HepG2 (cell line): ENCODE data around the gene PRKN. TPM values are rescaled to one million over a fixed set of nuclear protein-coding genes. Genes with fewer than 3 reads are reported as not detected.

Experiments
- ATAC-seq: fragments of 200-7000 bp; cut with Tn5 transposase; 3 replicates; pipeline ENCODE4 v1.9.1; 2020; ENCODE audit warnings: mild to moderate bottlenecking, moderate library complexity
- BruUV-seq: library from RNA; stranded (reverse); fragments of 400-500 nt; replicated peaks from 2 replicates; lab custom pipeline; 2021; lab: Mats Ljungman, UMichigan
- CTCF ChIA-PET: fragments of 300-600 bp; formaldehyde crosslinking; extraction: SDS; loops from one replicate; lab custom pipeline; 2021; ENCODE audit warnings: low total read pairs, inconsistent platforms, low intra/inter-chr PET ratio; lab: Yijun Ruan, JAX
- POLR2A ChIA-PET: fragments of 350-600 bp; sonication (Branson Sonifier 250); formaldehyde crosslinking; loops from one replicate; lab custom pipeline; 2020; ENCODE audit warnings: antibody characterized with exemption, inconsistent platforms; lab: Yijun Ruan, JAX
- DNase-seq: peaks from one replicate; pipeline ENCODE4 v3.0.0-alpha.2; 2015; ENCODE audit warnings: low spot score
- FAIRE-seq: peaks from 3 replicates; lab custom pipeline; 2011; peaks lifted over from hg19 to GRCh38; lab: Jason Lieb, UNC
- H2AFZ ChIP-seq: one replicate; pipeline ENCODE4 v1.6.1; 2011; ENCODE audit warnings: low read length, inconsistent platforms
- H3K27ac ChIP-seq: fragments of 300-600 bp; 3 replicates; pipeline ENCODE4 v1.8.0; 2011; ENCODE audit warnings: mixed run types, mild to moderate bottlenecking, mixed read lengths, low read length, inconsistent platforms; ENCODE audit not compliant: insufficient read depth; ENCODE audit errors: extremely low read length
- H3K27me3 ChIP-seq, 2 experiments: fragments of 200-600 bp in 1 of 2; 2 replicates in 1 of 2; 3 replicates in 1 of 2; pipeline versions ENCODE4 v1.6.0 to v1.8.0; 2011; ENCODE audit warnings: low read length in 2 of 2, mild to moderate bottlenecking in 2 of 2, moderate library complexity in 2 of 2, inconsistent platforms in 1 of 2; ENCODE audit not compliant: insufficient read depth in 2 of 2, control insufficient read depth in 1 of 2
- H3K36me3 ChIP-seq, 2 experiments: fragments of 200-600 bp in 1 of 2; replicated peaks in 1 of 2; 2 replicates in 1 of 2; 3 replicates in 1 of 2; pipeline versions ENCODE4 v1.5.1 to v1.8.0; 2011; ENCODE audit warnings: low read length in 2 of 2, inconsistent platforms in 1 of 2; ENCODE audit not compliant: insufficient read depth in 2 of 2, control insufficient read depth in 1 of 2
- H3K4me1 ChIP-seq: 2 replicates; pipeline ENCODE4 v1.5.1; 2012; ENCODE audit warnings: low read length, inconsistent platforms; ENCODE audit not compliant: insufficient read depth
- H3K4me2 ChIP-seq: 2 replicates; pipeline ENCODE4 v1.6.0; 2011; ENCODE audit warnings: low read depth, low read length, inconsistent platforms
- H3K4me3 ChIP-seq, 3 experiments: fragments of 200-600 bp in 1 of 3; sonication (generic), shearing (Covaris generic) in 1 of 3; replicated peaks in 1 of 3; 2 replicates each; pipeline ENCODE4 v1.5.1; 2011 to 2016; ENCODE audit warnings: low read length in 3 of 3, inconsistent platforms in 2 of 3, low read depth in 2 of 3, mild to moderate bottlenecking in 2 of 3, control low read depth in 1 of 3, mixed read lengths in 1 of 3; ENCODE audit not compliant: insufficient read depth in 1 of 3
- H3K79me2 ChIP-seq: one replicate; pipeline ENCODE4 v1.6.1; 2011; ENCODE audit warnings: low read length, inconsistent platforms; ENCODE audit not compliant: insufficient read depth
- H3K9ac ChIP-seq: 2 replicates; pipeline ENCODE4 v1.6.0; 2011; ENCODE audit warnings: mild to moderate bottlenecking, low read depth, low read length, inconsistent platforms; ENCODE audit not compliant: insufficient read depth
- H3K9me3 ChIP-seq: 2 replicates; pipeline ENCODE4 v1.5.1; 2012; ENCODE audit warnings: mild to moderate bottlenecking, low read length
- H4K20me1 ChIP-seq: 2 replicates; pipeline ENCODE4 v1.6.0; 2011; ENCODE audit warnings: inconsistent platforms, mild to moderate bottlenecking, low read length, moderate library complexity; ENCODE audit not compliant: insufficient read depth
- CCAR2 ChIP-seq: fragments of 200-400 bp; formaldehyde crosslinking; optimal IDR thresholded peaks from 2 replicates; pipeline ENCODE3; 2018; ENCODE audit warnings: low read depth, mild to moderate bottlenecking, low read length, moderate library complexity
- GATAD1 ChIP-seq: IDR thresholded peaks from 2 replicates; pipeline ENCODE4 v1.6.1; 2016; ENCODE audit warnings: missing genetic modification reagents, missing compliant biosample characterization
- MED8 ChIP-seq: sonication (generic); formaldehyde crosslinking; IDR thresholded peaks from 2 replicates; pipeline ENCODE4 v1.8.1; 2023; ENCODE audit warnings: mild to moderate bottlenecking, missing genetic modification reagents; ENCODE audit not compliant: insufficient replicate concordance
- TEAD2 ChIP-seq: sonication (generic); formaldehyde crosslinking; IDR thresholded peaks from 2 replicates; pipeline ENCODE4 v1.9.0; 2021; ENCODE audit warnings: missing genetic modification reagents
- ZKSCAN8 ChIP-seq: IDR thresholded peaks from 2 replicates; pipeline ENCODE4 v1.6.1; 2016; ENCODE audit warnings: borderline replicate concordance, missing genetic modification reagents, missing compliant biosample characterization
- ZNF282 ChIP-seq: fragments of 450-650 bp; IDR thresholded peaks from 2 replicates; pipeline ENCODE4 v1.6.1; 2018; ENCODE audit not compliant: partially characterized antibody
- ZNF746 ChIP-seq: sonication (generic); formaldehyde crosslinking; IDR thresholded peaks from 2 replicates; pipeline ENCODE4 v1.8.0; 2022; ENCODE audit warnings: mild to moderate bottlenecking, missing genetic modification reagents
- ZNF776 ChIP-seq: sonication (generic); formaldehyde crosslinking; IDR thresholded peaks from 2 replicates; pipeline ENCODE4 v1.4.0; 2020; ENCODE audit warnings: mild to moderate bottlenecking, missing genetic modification reagents
- WGBS: methylation state at CpG from one replicate; pipeline ENCODE4 v1.1.6; 2017; ENCODE audit warnings: low lambda C conversion rate; 5-methylcytosine and 5-hydroxymethylcytosine counted together
- in situ Hi-C: cut with HindIII; loops from 2 replicates; pipeline ENCODE4 v1.10.0; 2017; ENCODE audit warnings: low pct_unique_long_range_greater_than_20kb; ENCODE audit not compliant: extremely low pct_ligation_motif_present
- intact Hi-C: fragments of 100-400 bp; cut with micrococcal nuclease; formaldehyde crosslinking; loops from one replicate; pipeline ENCODE4 v1.10.0; 2022; ENCODE audit not compliant: unreplicated experiment
- polyA plus RNA-seq, 8 experiments: library from polyadenylated mRNA; depleted of rRNA in 3 of 8; stranded (reverse) in 7 of 8; unstranded in 1 of 8; fragments of >200 nt; fragmentation: Illumina TruSeq in 4 of 8; extraction: Trizol in 4 of 8; gene quantifications; 2 replicates each; pipeline versions ENCODE4 v1.2.1 to v1.2.3, GENCODE V29; 2011 to 2016; ENCODE audit warnings: low read depth in 4 of 8, missing spikeins in 1 of 8, mixed read lengths in 1 of 8; ENCODE audit not compliant: insufficient read depth in 1 of 8
- total RNA-seq, 5 experiments: library from RNA; depleted of rRNA; stranded (reverse); fragments of >200 nt; fragmentation: Illumina TruSeq; extraction: Trizol; gene quantifications; 2 replicates each; pipeline ENCODE4 v1.2.3, GENCODE V29; 2016; ENCODE audit warnings: low read depth in 1 of 5

PRKN gene
- total and polyA plus RNA-seq, 2 of the 13 experiments (the other 11 are each of a cell fraction or from before 2014, with no cell fraction given): 0.31 to 0.44 TPM

- FAIRE-seq (no peak), DNase-seq (no peak), ATAC-seq (no peak)
- Histone ChIP-seq H4K20me1 (no peaks in the 10 kb centered on the region), H3K27ac (no peak overlapping the region), H3K4me1 (no peaks in the 10 kb centered on the region), H2AFZ (no peak overlapping the region), H3K4me3 (no peak overlapping the region), H3K4me2 (no peak overlapping the region), H3K9me3 (peaks cover 46% of the 10 kb centered on the region), H3K27me3 (no peaks in the 10 kb centered on the region), H3K9ac (no peak overlapping the region), H3K79me2 (no peaks in the 10 kb centered on the region), H3K36me3 (no peaks in the 10 kb centered on the region)
- TF ChIP-seq ZKSCAN8 (CRISPR knock-in tag) (no peak), ZNF282 (no peak), GATAD1 (CRISPR knock-in tag) (no peak), CCAR2 (no peak), TEAD2 (CRISPR knock-in tag) (no peak), ZNF776 (CRISPR knock-in tag) (no peak), ZNF746 (no peak)
- ChIA-PET CTCF (no interaction called here), POLR2A (no interaction called here)
- intact Hi-C loops: no loop called here
- in situ Hi-C loops: no loop called here
- BruUV-seq: no TSS peak
- 10% methylated on average over 4 of the region's 4 CpGs for WGBS
Observed at GRCh38 chr6:162325051-162325450, 402.5 kb downstream of the PRKN start.

- no peaks in the 10 kb centered on the region for H4K20me1 ChIP-seq
- no peaks in the 10 kb centered on the region for H3K79me2 ChIP-seq
- FAIRE-seq (no peak), ATAC-seq (no peak), DNase-seq (no peak)
- H2AFZ ChIP-seq: no peak overlapping the region
- no peak overlapping the region for H3K9ac ChIP-seq
- CTCF ChIA-PET: no interaction called here
- in situ Hi-C loops: no loop called here
- BruUV-seq: no TSS peak
- no peak overlapping the region for H3K27ac ChIP-seq
- no peak for TF ChIP-seq MED8 (CRISPR knock-in tag)
- TF ChIP-seq, all 625 proteins: peak for 0
- Histone ChIP-seq H3K4me1 (no peaks in the 10 kb centered on the region), H3K9me3 (peaks cover 54% of the 10 kb centered on the region), H3K4me2 (no peak overlapping the region), H3K4me3 (no peak overlapping the region), H3K27me3 (no peaks in the 10 kb centered on the region), H3K36me3 (no peaks in the 10 kb centered on the region)
- intact Hi-C loops: no loop called here
- POLR2A ChIA-PET: no interaction called here
- 14% methylated on average over 3 of the region's 3 CpGs for WGBS
Observed at GRCh38 chr6:162315291-162315690, 412.3 kb downstream of the PRKN start.
